Sigmoid colon (tissue), 4 donors: ENCODE measurements around the gene NFIA.

Experiments
- POLR2A ChIP-seq, 2 donors: fragments of 450-650 bp; IDR thresholded peaks; one replicate each; pipeline ENCODE4 v1.6.1; 2016; ENCODE audit warnings: antibody characterized with exemption in 2 of 2, mild to moderate bottlenecking in 2 of 2, moderate library complexity in 2 of 2
- POLR2AphosphoS5 ChIP-seq, 4 donors: sonication (generic); formaldehyde crosslinking; IDR thresholded peaks; one replicate each; pipeline ENCODE4 v1.6.1; 2017; ENCODE audit warnings: antibody characterized with exemption in 4 of 4
- TF ChIP-seq, protein P1 (sequence below), 4 experiments: fragments of 450-650 bp in 3 of 4; fragments of 200-600 bp in 1 of 4; IDR thresholded peaks; one replicate each; pipeline ENCODE4 v1.5.1; 2016 to 2019; ENCODE audit warnings: antibody characterized with exemption in 4 of 4, mild to moderate bottlenecking in 3 of 4, moderate library complexity in 2 of 4

GRCh38 chr1:61056196-61056572, 26.2 kb upstream of the NFIA start:
- TF ChIP-seq POLR2AphosphoS5 (IDR thresholded peaks at IDR 0.05) = no peak
- no peak for TF ChIP-seq POLR2A (IDR thresholded peaks at IDR 0.05)
- TF ChIP-seq, protein P1, sequence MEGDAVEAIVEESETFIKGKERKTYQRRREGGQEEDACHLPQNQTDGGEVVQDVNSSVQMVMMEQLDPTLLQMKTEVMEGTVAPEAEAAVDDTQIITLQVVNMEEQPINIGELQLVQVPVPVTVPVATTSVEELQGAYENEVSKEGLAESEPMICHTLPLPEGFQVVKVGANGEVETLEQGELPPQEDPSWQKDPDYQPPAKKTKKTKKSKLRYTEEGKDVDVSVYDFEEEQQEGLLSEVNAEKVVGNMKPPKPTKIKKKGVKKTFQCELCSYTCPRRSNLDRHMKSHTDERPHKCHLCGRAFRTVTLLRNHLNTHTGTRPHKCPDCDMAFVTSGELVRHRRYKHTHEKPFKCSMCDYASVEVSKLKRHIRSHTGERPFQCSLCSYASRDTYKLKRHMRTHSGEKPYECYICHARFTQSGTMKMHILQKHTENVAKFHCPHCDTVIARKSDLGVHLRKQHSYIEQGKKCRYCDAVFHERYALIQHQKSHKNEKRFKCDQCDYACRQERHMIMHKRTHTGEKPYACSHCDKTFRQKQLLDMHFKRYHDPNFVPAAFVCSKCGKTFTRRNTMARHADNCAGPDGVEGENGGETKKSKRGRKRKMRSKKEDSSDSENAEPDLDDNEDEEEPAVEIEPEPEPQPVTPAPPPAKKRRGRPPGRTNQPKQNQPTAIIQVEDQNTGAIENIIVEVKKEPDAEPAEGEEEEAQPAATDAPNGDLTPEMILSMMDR (IDR thresholded peaks at IDR 0.05) = no peak
